K562 (cell line): ENCODE results near the gene ITPR1. TPM values are rescaled to one million over a fixed set of nuclear protein-coding genes. Genes with fewer than 3 reads are reported as not detected.

ENCODE experiments used
- ATAC-seq: fragments of 200-7000 bp; cut with Tn5 transposase; 3 replicates; pipeline ENCODE4 v1.9.1; 2020; ENCODE audit warnings: moderate library complexity
- BruUV-seq: library from RNA; stranded (reverse); fragments of 400-500 nt; replicated peaks from 2 replicates; lab custom pipeline; 2021; lab: Mats Ljungman, UMichigan
- CTCF ChIA-PET: fragments of 300-600 bp; formaldehyde crosslinking; extraction: SDS; loops from one replicate; lab custom pipeline; 2021; ENCODE audit warnings: low intra/inter-chr PET ratio; lab: Yijun Ruan, JAX
- POLR2A ChIA-PET: fragments of 300-600, 350-650 bp; sonication (Branson Sonifier 250); formaldehyde crosslinking; extraction: SDS; loops from one replicate; lab custom pipeline; 2021; ENCODE audit warnings: antibody characterized with exemption, inconsistent platforms; lab: Yijun Ruan, JAX
- DNase-seq, 4 experiments: peaks; one replicate each; pipeline versions ENCODE4 v3.0.0 to v3.0.0-alpha.2; 2011 to 2018; ENCODE audit warnings: low spot score in 3 of 4, mixed read lengths in 3 of 4; ENCODE audit errors: extremely low read depth in 1 of 4
- FAIRE-seq: peaks from 2 replicates; lab custom pipeline; 2011; peaks lifted over from hg19 to GRCh38; lab: Jason Lieb, UNC
- H2AFZ ChIP-seq: 2 replicates; pipeline ENCODE4 v1.6.0; 2011; ENCODE audit warnings: low read depth, low read length, control low read depth, inconsistent platforms
- H3K27ac ChIP-seq: fragments of 200-600 bp; 3 replicates; pipeline ENCODE4 v1.8.0; 2011; ENCODE audit warnings: low read depth, mild to moderate bottlenecking, control low read depth, inconsistent platforms, low read length, moderate library complexity, mixed read lengths; ENCODE audit errors: extremely low read depth
- H3K27me3 ChIP-seq, 2 experiments: fragments of 300-600 bp in 1 of 2; 2 replicates in 1 of 2; 3 replicates in 1 of 2; pipeline versions ENCODE4 v1.6.0 to v1.8.0; 2011; ENCODE audit warnings: inconsistent platforms in 2 of 2, low read length in 2 of 2, mild to moderate bottlenecking in 1 of 2, mixed read lengths in 1 of 2, moderate library complexity in 1 of 2; ENCODE audit not compliant: control insufficient read depth in 2 of 2, insufficient read depth in 2 of 2
- H3K36me3 ChIP-seq: fragments of 300-600 bp; 3 replicates; pipeline ENCODE4 v1.8.0; 2011; ENCODE audit warnings: mild to moderate bottlenecking, low read length, inconsistent platforms; ENCODE audit not compliant: control insufficient read depth, insufficient read depth
- H3K4me1 ChIP-seq, 2 experiments: fragments of 200-600 bp in 1 of 2; replicated peaks in 1 of 2; 2 replicates in 1 of 2; 3 replicates in 1 of 2; pipeline versions ENCODE4 v1.5.1 to v1.8.0; 2011; ENCODE audit warnings: inconsistent platforms in 2 of 2, low read length in 2 of 2, mild to moderate bottlenecking in 1 of 2, mixed read lengths in 1 of 2, moderate library complexity in 1 of 2; ENCODE audit not compliant: control insufficient read depth in 2 of 2, insufficient read depth in 2 of 2
- H3K4me2 ChIP-seq: 2 replicates; pipeline ENCODE4 v1.6.1; 2011; ENCODE audit warnings: low read length, control low read depth, inconsistent platforms, mixed read lengths; ENCODE audit not compliant: insufficient read depth
- H3K4me3 ChIP-seq: fragments of 200-600 bp; sonication (generic), shearing (Covaris generic); 2 replicates; pipeline ENCODE4 v1.5.1; 2016; ENCODE audit warnings: control low read depth, inconsistent platforms
- H3K79me2 ChIP-seq: fragments of 200-600 bp; 3 replicates; pipeline ENCODE4 v1.8.0; 2011; ENCODE audit warnings: low read length, inconsistent platforms; ENCODE audit not compliant: control insufficient read depth, insufficient read depth
- H3K9ac ChIP-seq, 2 experiments: 2 replicates each; pipeline versions ENCODE4 v1.6.0 to v1.6.1; 2011; ENCODE audit warnings: low read depth in 2 of 2, low read length in 2 of 2, control low read depth in 1 of 2, inconsistent platforms in 1 of 2, mild to moderate bottlenecking in 1 of 2, mixed read lengths in 1 of 2; ENCODE audit not compliant: insufficient read depth in 1 of 2
- H3K9me1 ChIP-seq: one replicate; pipeline ENCODE4 v1.6.0; 2011; ENCODE audit warnings: inconsistent platforms, mild to moderate bottlenecking, low read length, moderate library complexity; ENCODE audit not compliant: control insufficient read depth, insufficient read depth
- H3K9me3 ChIP-seq: replicated peaks from 2 replicates; pipeline ENCODE4 v1.5.1; 2011; ENCODE audit warnings: low read depth, low read length, inconsistent platforms; ENCODE audit not compliant: control insufficient read depth, insufficient read depth
- H4K20me1 ChIP-seq: replicated peaks from 2 replicates; pipeline ENCODE4 v1.6.1; 2011; ENCODE audit warnings: low read length, inconsistent platforms, mixed read lengths; ENCODE audit not compliant: control insufficient read depth, insufficient read depth
- CCNT2 ChIP-seq: IDR thresholded peaks from 2 replicates; pipeline ENCODE4 v1.6.1; 2011; ENCODE audit warnings: borderline replicate concordance, low read depth, mild to moderate bottlenecking, moderate library complexity, mixed read lengths, low read length; ENCODE audit not compliant: insufficient read length; ENCODE audit errors: extremely low read depth
- RBM14 ChIP-seq: fragments of 200-400 bp; formaldehyde crosslinking; IDR thresholded peaks from 2 replicates; pipeline ENCODE4 v1.6.1; 2018; ENCODE audit warnings: low read depth, mild to moderate bottlenecking, low read length, moderate library complexity, borderline replicate concordance; ENCODE audit not compliant: insufficient read depth
- STAG1 ChIP-seq: sonication (generic); formaldehyde crosslinking; IDR thresholded peaks from 2 replicates; pipeline ENCODE4 v1.5.0; 2020; ENCODE audit warnings: missing genetic modification reagents, borderline replicate concordance
- TGIF2 ChIP-seq: sonication (generic); formaldehyde crosslinking; IDR thresholded peaks from 2 replicates; pipeline ENCODE4 v1.8.1; 2022; ENCODE audit warnings: mild to moderate bottlenecking, missing genetic modification reagents, moderate library complexity
- ZNF277 ChIP-seq: fragments of 250-450 bp; sonication (Bioruptor Pico); IDR thresholded peaks from 2 replicates; pipeline ENCODE4 v1.8.0; 2022; ENCODE audit warnings: inconsistent platforms, mild to moderate bottlenecking, moderate library complexity, borderline replicate concordance
- WGBS: fragments of 100-300 bp; shearing (Covaris generic); methylation state at CpG from one replicate; pipeline ENCODE4 v1.1.6; 2016; ENCODE audit warnings: low coverage, mixed read lengths; ENCODE audit not compliant: insufficient coverage; ENCODE audit errors: missing lambda C conversion rate; 5-methylcytosine and 5-hydroxymethylcytosine counted together
- in situ Hi-C: fragments of 300-500 bp; cut with MboI; formaldehyde crosslinking; loops from 4 replicates; pipeline ENCODE4 v1.15.0; 2018; ENCODE audit warnings: inconsistent platforms, mixed read lengths
- intact Hi-C: fragments of 100-400 bp; cut with micrococcal nuclease; formaldehyde crosslinking; loops from 2 replicates; pipeline ENCODE4 v1.14.2; 2022
- polyA plus RNA-seq, 8 experiments: library from polyadenylated mRNA; depleted of rRNA in 4 of 8; stranded (reverse) in 5 of 8; unstranded in 3 of 8; fragments of >200 nt; fragmentation: Nextera tagmentation in 2 of 8; fragmentation: Illumina TruSeq in 1 of 8; extraction: Ambion mirVana in 2 of 8; extraction: Trizol in 1 of 8; gene quantifications; 2 replicates each; pipeline versions ENCODE4 v1.2.1 to v1.2.3, GENCODE V29; 2011 to 2014; ENCODE audit warnings: inconsistent platforms in 1 of 8, missing spikeins in 1 of 8
- total RNA-seq, 7 experiments: library from RNA; depleted of rRNA in 6 of 7; stranded (reverse); fragments of >200 nt in 6 of 7; fragmentation: Illumina TruSeq in 2 of 7; extraction: Trizol in 2 of 7; gene quantifications; 2 replicates each; pipeline versions ENCODE4 v1.2.1 to v1.2.3, GENCODE V29; 2011 to 2021; ENCODE audit warnings: low replicate concordance in 1 of 7

ITPR1 gene
- total and polyA plus RNA-seq, 9 of the 15 experiments (the other 6 are each of a cell fraction or from before 2014, with no cell fraction given): 22.4 to 40.0 (median 27.4) TPM

GRCh38 chr3:4716706-4717362, 223.7 kb downstream of the ITPR1 start:
- Histone ChIP-seq H3K4me3 (no peak overlapping the region), H4K20me1 (no peaks in the 10 kb centered on the region), H3K4me1 (peaks cover 0 to 10% of the 10 kb centered on the region in 2 experiments; a peak in 3 of 5 replicates), H3K79me2 (no peaks in the 10 kb centered on the region), H3K9me3 (no peaks in the 10 kb centered on the region), H3K9ac (no peak overlapping the region)
- BruUV-seq: no TSS peak
- TF ChIP-seq ZNF277 (CRISPR knock-in tag): no peak
- TF ChIP-seq TGIF2 (CRISPR knock-in tag): no peak
- no peak for TF ChIP-seq CCNT2
- TF ChIP-seq STAG1 (CRISPR knock-in tag): no peak
- no peak for TF ChIP-seq RBM14
- TF ChIP-seq, all 486 proteins: peak for 0
- DNase-seq (no peak), FAIRE-seq (no peak), ATAC-seq (no peak)
- Histone ChIP-seq H3K9me1 (no peaks in the 10 kb centered on the region), H2AFZ (no peak overlapping the region), H3K27me3 (no peaks in the 10 kb centered on the region), H3K36me3 (peaks cover 8% of the 10 kb centered on the region; the same call in 2 of the 3 replicates), H3K27ac (no peak overlapping the region), H3K4me2 (no peak overlapping the region)
- CTCF ChIA-PET: no interaction called here
- POLR2A ChIA-PET: interaction anchor here (0.5 to 1.3 kb wide), 5 partner anchors 13 to 269 kb away, joined by 3 to 4 read pairs (median 3); no protein-coding TSS in a partner anchor
- 67% methylated on average over 14 of the region's 14 CpGs for WGBS
- intact Hi-C loops: loop anchor here (10.0 kb wide), 1 partner anchor 508 kb away; no protein-coding TSS in a partner anchor
- in situ Hi-C loops: no loop called here
